HG03460 (cell line): ENCODE measurements around the gene OR8A1.

Experiments used
- ATAC-seq: cut with Tn5 transposase; IDR thresholded peaks from one replicate; pipeline ENCODE4 v1.9.1; 2021; ENCODE audit not compliant: unreplicated experiment

Gene OR8A1

GRCh38 chr11:124569697-124570096 is at the start of gene OR8A1:
Gene OR8A1, plus strand, starts transcription at chr11:124569997. Its CDS starts 123 bp downstream, at chr11:124570120.
- ATAC-seq: no peak

GRCh38 chr11:124520550-124520854 is 49.3 kb upstream of the OR8A1 start:
- ATAC-seq: no peak

- no peak for ATAC-seq
Observed at GRCh38 chr11:124533626-124534025, 36.2 kb upstream of the OR8A1 start.

GRCh38 chr11:124534051-124534450 is 35.7 kb upstream of the OR8A1 start:
- ATAC-seq: no peak

- ATAC-seq: no peak
Observed at GRCh38 chr11:124535552-124536232, 34.1 kb upstream of the OR8A1 start.

GRCh38 chr11:124536520-124536919 is 33.3 kb upstream of the OR8A1 start:
- ATAC-seq: no peak

GRCh38 chr11:124538019-124538418 is 31.8 kb upstream of the OR8A1 start:
- no peak for ATAC-seq

- no peak for ATAC-seq
Observed at GRCh38 chr11:124541204-124541603, 28.6 kb upstream of the OR8A1 start.

- ATAC-seq: no peak
Observed at GRCh38 chr11:124543145-124543544, 26.7 kb upstream of the OR8A1 start.

GRCh38 chr11:124543554-124543953 is 26.2 kb upstream of the OR8A1 start, which contains the start of gene OR8B12:
Gene OR8B12, minus strand, starts transcription at chr11:124543654. Its CDS starts 0 bp downstream, at chr11:124543654.
- no peak for ATAC-seq

GRCh38 chr11:124551189-124551588 is 18.6 kb upstream of the OR8A1 start:
- ATAC-seq: no peak

- no peak for ATAC-seq
Observed at GRCh38 chr11:124551987-124552386, 17.8 kb upstream of the OR8A1 start.

- no peak for ATAC-seq
Observed at GRCh38 chr11:124556828-124557227, 13.0 kb upstream of the OR8A1 start.

- ATAC-seq: no peak
Observed at GRCh38 chr11:124570160-124570559, 363 bp downstream of the OR8A1 start.

GRCh38 chr11:124577716-124578427 is 8.1 kb downstream of the OR8A1 start:
- ATAC-seq: no peak

- ATAC-seq: no peak
Observed at GRCh38 chr11:124578761-124579160, 9.0 kb downstream of the OR8A1 start.

- no peak for ATAC-seq
Observed at GRCh38 chr11:124581817-124582216, 12.0 kb downstream of the OR8A1 start.

- no peak for ATAC-seq
Observed at GRCh38 chr11:124582565-124582964, 12.8 kb downstream of the OR8A1 start.

GRCh38 chr11:124583781-124584180 is 14.0 kb downstream of the OR8A1 start:
- ATAC-seq: no peak

- no peak for ATAC-seq
Observed at GRCh38 chr11:124584681-124585372, 15.0 kb downstream of the OR8A1 start.

GRCh38 chr11:124586238-124586860 is 16.6 kb downstream of the OR8A1 start:
- no peak for ATAC-seq

- ATAC-seq: no peak
Observed at GRCh38 chr11:124591430-124591829, 21.6 kb downstream of the OR8A1 start.
